Transverse colon (tissue), 4 donors: Measurements from ENCODE around the gene KLK4.

Source experiments
- POLR2AphosphoS5 ChIP-seq, 3 donors: sonication (generic); formaldehyde crosslinking; IDR thresholded peaks; one replicate each; pipeline ENCODE4 v1.6.1; 2016; ENCODE audit warnings: antibody characterized with exemption in 3 of 3
- TF ChIP-seq, protein P1 (sequence below), 5 experiments: fragments of 200-600 bp in 3 of 5; fragments of 450-650 bp in 2 of 5; sonication (generic) in 3 of 5; IDR thresholded peaks; 1 replicate in 2 of 5; 2 replicates in 3 of 5; pipeline ENCODE4 v1.5.1; 2016 to 2017; ENCODE audit warnings: antibody characterized with exemption in 5 of 5, inconsistent platforms in 3 of 5, mild to moderate bottlenecking in 2 of 5, moderate library complexity in 1 of 5

DNA sequence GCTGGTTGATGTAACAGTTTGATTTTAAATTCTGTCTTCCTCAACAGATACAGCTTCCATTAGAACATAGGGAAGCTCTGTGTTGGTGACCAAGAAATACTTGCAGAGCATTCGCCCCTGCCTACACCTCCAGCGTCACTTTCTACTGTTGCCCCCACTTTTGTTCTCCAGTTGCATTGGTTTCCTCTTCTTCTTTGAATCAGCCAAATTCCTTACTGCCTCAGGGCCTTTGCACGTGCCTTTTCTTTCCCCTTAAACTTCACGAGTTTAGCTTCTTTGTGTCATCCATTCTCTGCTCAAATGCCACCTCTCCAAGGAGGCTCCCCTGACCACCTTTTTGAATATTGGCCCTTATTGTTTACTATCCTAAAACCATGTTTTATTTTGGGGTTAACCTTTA, 35.9 kb upstream of the KLK4 start:
- TF ChIP-seq, protein P1, sequence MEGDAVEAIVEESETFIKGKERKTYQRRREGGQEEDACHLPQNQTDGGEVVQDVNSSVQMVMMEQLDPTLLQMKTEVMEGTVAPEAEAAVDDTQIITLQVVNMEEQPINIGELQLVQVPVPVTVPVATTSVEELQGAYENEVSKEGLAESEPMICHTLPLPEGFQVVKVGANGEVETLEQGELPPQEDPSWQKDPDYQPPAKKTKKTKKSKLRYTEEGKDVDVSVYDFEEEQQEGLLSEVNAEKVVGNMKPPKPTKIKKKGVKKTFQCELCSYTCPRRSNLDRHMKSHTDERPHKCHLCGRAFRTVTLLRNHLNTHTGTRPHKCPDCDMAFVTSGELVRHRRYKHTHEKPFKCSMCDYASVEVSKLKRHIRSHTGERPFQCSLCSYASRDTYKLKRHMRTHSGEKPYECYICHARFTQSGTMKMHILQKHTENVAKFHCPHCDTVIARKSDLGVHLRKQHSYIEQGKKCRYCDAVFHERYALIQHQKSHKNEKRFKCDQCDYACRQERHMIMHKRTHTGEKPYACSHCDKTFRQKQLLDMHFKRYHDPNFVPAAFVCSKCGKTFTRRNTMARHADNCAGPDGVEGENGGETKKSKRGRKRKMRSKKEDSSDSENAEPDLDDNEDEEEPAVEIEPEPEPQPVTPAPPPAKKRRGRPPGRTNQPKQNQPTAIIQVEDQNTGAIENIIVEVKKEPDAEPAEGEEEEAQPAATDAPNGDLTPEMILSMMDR (IDR thresholded peaks at IDR 0.05), result no peak
- TF ChIP-seq POLR2AphosphoS5 (IDR thresholded peaks at IDR 0.05), result no peak
